Activated CD8-positive, alpha-beta memory T cell treated with anti-CD3 and anti-CD28 coated beads, Interleukin-2, amount 50 U/mL, for 48 hours (primary cell): ENCODE results near the gene KRT82.
"Not testable (repeated sequence)": the region's sequence is repeated elsewhere in the genome, so short reads cannot be mapped to it uniquely, and the experiment has no call there.

ENCODE experiments used
- DNase-seq: peaks from one replicate; pipeline ENCODE4 v3.0.0-alpha.2; 2020

Gene KRT82

GRCh38 chr12:52405922-52406385 is at the start of gene KRT82:
KRT82 (minus strand) TSS chr12:52406335; CDS start chr12:52406277, 58 bp downstream.
- no peak for DNase-seq

GRCh38 chr12:52455821-52456220 is 49.7 kb upstream of the KRT82 start:
- no peak for DNase-seq

GRCh38 chr12:52454411-52455201 is 48.5 kb upstream of the KRT82 start:
- no peak for DNase-seq

- DNase-seq = no peak
These were observed 46.0 kb upstream of the KRT82 start, which contains the start of gene KRT6B for GRCh38 chr12:52452101-52452500. KRT6B (minus strand) TSS chr12:52452146; CDS start chr12:52452078, 68 bp downstream.

- no peak for DNase-seq
These were observed 42.1 kb upstream of the KRT82 start for GRCh38 chr12:52448228-52448627.

GRCh38 chr12:52447196-52447595 is 41.1 kb upstream of the KRT82 start:
- DNase-seq = not testable (repeated sequence)

- DNase-seq = no peak
These were observed 40.4 kb upstream of the KRT82 start for GRCh38 chr12:52446367-52447045.

GRCh38 chr12:52445876-52446275 is 39.7 kb upstream of the KRT82 start:
- DNase-seq = no peak

GRCh38 chr12:52444647-52445595 is 38.8 kb upstream of the KRT82 start:
- DNase-seq = no peak

- no peak for DNase-seq
These were observed 37.8 kb upstream of the KRT82 start for GRCh38 chr12:52443966-52444365.

- DNase-seq = no peak
These were observed 36.5 kb upstream of the KRT82 start for GRCh38 chr12:52442600-52443061.

GRCh38 chr12:52441320-52441911 is 35.3 kb upstream of the KRT82 start:
- no peak for DNase-seq

GRCh38 chr12:52440821-52441319 is 34.7 kb upstream of the KRT82 start:
- no peak for DNase-seq

- no peak for DNase-seq
These were observed 33.7 kb upstream of the KRT82 start for GRCh38 chr12:52439845-52440244.

GRCh38 chr12:52439420-52439819 is 33.3 kb upstream of the KRT82 start:
- DNase-seq = no peak

GRCh38 chr12:52438305-52439301 is 32.5 kb upstream of the KRT82 start:
- DNase-seq = no peak

GRCh38 chr12:52437508-52437907 is 31.4 kb upstream of the KRT82 start:
- DNase-seq = no peak

GRCh38 chr12:52436828-52437474 is 30.8 kb upstream of the KRT82 start:
- DNase-seq = no peak

- no peak for DNase-seq
These were observed 30.1 kb upstream of the KRT82 start for GRCh38 chr12:52436000-52436827.

GRCh38 chr12:52435659-52435999 is 29.5 kb upstream of the KRT82 start:
- no peak for DNase-seq
